Measurements from ENCODE around the gene SSBP3.
"Not testable (repeated sequence)": the region's sequence is repeated elsewhere in the genome, so short reads cannot be mapped to it uniquely, and the experiment has no call there.

Gene SSBP3

DNA sequence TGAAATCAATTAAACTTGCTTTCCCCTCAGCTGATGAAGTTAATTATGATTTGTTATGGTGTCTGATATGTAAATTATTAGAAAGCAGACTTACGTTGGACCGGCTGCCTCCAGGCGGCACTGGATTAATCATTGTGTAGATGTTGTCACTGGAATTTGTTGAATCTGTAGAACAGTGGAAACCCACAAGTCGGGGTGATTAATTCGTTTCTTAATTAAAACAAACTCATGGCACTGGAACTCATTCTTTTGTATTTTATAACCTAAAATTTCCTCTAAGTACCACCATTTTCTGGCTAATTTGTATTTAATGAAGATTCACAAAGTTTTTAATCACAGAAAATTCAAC lies 167.2 kb downstream of the SSBP3 start:
- DNase-seq, result no peak

GRCh38 chr1:54238353-54239034 lies 167.7 kb downstream of the SSBP3 start:
- DNase-seq, result peak in 1 of 2 donors; percentile 48

- DNase-seq, result no peak
These were observed 168.6 kb downstream of the SSBP3 start for GRCh38 chr1:54237586-54237985.

- DNase-seq, result no peak
These were observed 171.9 kb downstream of the SSBP3 start for GRCh38 chr1:54234284-54234683.

DNA sequence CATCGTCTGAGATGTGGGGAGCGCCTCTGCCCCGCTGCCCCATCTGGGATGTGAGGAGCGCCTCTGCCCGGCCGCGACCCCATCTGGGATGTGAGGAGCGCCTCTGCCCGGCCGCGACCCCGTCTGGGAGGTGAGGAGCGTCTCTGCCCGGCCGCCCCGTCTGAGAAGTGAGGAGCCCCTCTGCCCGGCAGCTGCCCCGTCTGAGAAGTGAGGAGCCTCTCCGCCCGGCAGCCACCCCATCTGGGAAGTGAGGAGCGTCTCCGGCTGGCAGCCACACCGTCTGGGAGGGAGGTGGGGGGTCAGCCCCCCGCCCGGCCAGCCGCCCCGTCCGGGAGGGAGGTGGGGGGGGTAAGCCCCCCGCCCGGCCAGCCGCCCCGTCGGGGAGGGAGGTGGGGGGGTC lies 173.0 kb downstream of the SSBP3 start:
- DNase-seq, result not testable (repeated sequence)

DNA sequence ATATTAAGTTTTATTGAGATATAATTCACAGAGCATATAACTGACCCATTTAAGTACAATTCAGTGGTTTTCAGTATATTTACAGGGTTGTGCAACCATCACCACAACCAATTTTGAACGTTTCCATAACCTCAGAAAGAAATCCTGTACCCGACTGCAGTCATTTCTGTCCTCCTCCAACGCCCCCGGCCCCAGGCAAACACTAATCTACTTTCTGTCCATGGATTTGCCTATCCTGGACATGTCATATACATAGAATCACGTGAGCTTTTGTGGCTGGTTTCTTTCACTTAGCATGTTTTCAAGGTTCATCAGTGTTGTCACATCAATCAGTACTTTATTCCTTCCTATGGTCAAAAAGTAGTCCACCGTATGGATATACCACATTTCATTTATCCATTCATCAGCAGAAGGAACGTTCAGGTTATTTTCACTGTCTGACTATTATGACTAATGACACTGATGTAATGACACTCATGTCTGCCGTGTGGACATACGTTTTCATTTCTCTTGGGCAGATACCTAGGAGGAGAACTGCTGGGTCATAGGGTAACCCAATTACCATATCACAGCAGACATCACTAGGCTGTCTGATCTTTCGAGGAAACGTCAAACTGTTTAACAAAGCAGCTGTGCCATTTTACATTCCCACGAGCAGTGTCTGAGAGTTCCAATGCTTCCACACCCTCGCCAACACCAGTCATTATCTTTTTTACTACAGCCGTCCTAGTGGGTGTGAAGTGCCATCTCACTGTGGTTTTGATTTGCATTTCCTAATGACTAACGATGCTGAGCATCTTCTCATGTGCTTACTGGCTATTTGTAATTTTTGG lies 175.5 kb downstream of the SSBP3 start:
- peak in 1 of 2 donors; percentile 10 for DNase-seq

GRCh38 chr1:54229281-54229891 lies 176.8 kb downstream of the SSBP3 start:
- DNase-seq, result no peak

DNA sequence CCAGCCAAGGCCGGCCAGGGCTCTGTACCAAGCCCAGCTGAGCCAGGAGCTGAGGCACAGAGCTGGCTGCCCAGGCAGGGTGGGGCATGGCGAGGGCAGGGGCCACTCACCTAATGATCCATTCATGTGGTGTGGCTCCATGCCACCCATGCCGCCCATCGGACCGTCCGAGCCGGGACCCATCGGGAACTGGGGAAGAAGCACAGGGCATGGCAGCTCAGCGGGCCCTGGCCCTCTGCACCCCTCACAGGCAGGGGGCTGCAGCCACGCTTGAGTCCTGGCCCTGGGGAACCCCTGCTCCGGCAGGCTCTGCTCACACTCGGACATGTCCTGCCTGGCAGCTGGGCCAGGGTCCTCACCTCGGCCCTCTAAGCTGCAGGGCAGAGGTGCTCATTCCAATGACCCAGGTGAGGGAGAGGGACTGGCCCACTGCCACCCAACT lies 177.5 kb downstream of the SSBP3 start:
- no peak for DNase-seq

GRCh38 chr1:54227891-54228310 lies 178.3 kb downstream of the SSBP3 start:
- no peak for DNase-seq

DNA sequence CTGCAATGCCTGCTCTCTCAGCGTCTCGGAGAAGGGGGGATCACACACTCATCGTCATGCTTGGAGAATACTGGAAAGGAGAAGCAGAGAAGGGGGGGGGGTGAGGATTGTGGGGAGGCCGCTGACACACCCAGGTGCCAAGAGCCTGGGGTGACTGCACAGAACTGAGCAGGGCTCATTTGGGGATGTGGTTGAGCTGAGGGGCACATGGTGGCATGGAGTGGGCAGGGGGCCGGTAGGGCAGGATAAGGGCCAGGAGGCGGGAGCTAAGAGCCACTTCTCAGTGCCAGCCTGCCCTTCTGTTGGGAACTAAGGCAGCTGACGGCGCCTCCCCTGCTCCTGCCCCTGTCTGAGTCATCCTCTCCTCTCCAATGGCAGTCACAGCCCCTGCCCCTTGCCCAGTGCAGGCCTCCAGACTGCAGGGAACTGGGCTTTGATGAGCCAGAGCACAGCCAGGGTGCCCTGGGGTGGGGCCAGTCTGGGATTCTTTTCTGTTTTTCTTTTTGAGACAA lies 179.0 kb downstream of the SSBP3 start:
- peak in 1 of 2 donors; percentile 49 for DNase-seq

GRCh38 chr1:54225986-54226559 lies 180.1 kb downstream of the SSBP3 start:
- DNase-seq, result no peak

DNA sequence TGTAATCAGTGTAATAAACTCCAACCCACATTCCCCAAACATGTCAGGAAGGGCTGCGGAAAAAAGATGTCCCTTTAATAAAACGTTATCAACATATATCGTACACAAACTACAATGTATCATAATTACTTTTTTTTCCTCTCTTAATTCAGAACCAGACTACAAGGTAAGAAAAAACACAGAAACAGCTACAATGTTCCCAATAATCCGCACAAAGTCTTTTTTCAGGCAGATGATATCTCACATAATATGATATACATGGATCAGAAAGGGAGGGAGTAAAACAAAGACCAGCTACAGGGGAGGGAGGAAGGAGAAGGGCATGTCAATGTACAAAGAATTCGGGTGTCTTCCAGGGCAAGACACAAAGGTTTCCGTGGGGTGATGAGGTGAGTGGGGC lies 180.8 kb downstream of the SSBP3 start:
- DNase-seq, result no peak

- DNase-seq, result no peak
These were observed 182.0 kb downstream of the SSBP3 start for GRCh38 chr1:54224233-54224632.

DNA sequence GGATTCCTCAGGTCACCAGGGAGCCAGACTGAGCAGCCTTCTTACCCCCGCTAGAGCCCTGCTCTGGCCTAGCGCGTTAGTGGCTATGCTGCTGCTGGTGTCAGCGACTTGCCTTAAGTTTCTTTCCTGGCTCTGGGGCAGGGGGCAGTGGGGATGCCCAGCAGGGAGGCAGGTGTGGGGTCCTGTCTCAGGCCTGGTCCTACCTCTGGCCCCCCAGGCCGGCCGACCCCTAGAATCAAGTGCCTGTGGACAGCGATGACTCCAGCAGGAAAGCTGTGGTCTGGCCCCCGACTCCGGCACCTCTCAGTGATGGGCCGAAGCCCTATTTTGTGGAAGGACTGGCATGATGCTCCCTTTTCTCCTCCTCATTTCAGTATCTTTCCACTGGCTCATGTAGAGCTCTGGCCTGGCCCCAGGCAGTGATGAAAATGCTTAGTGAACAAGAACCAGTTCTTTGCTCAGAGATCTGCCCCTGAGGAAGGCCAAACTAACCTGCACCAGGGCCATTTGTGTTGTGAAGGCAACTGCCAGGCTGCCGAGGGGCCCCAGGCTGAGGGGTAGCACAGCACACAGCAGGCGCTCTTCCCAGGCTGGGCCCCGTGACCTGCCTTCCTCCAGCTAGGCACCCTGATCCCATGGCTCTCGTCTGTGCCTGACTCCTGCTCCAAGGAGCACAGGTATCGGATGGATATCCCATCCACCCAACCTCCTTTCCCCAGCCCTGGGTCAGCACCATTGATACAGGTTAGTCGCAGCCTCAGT lies 182.6 kb downstream of the SSBP3 start:
- no peak for DNase-seq

- no peak for DNase-seq
These were observed 183.5 kb downstream of the SSBP3 start for GRCh38 chr1:54222711-54223110.

- DNase-seq, result no peak
These were observed 184.2 kb downstream of the SSBP3 start for GRCh38 chr1:54221867-54222484.

DNA sequence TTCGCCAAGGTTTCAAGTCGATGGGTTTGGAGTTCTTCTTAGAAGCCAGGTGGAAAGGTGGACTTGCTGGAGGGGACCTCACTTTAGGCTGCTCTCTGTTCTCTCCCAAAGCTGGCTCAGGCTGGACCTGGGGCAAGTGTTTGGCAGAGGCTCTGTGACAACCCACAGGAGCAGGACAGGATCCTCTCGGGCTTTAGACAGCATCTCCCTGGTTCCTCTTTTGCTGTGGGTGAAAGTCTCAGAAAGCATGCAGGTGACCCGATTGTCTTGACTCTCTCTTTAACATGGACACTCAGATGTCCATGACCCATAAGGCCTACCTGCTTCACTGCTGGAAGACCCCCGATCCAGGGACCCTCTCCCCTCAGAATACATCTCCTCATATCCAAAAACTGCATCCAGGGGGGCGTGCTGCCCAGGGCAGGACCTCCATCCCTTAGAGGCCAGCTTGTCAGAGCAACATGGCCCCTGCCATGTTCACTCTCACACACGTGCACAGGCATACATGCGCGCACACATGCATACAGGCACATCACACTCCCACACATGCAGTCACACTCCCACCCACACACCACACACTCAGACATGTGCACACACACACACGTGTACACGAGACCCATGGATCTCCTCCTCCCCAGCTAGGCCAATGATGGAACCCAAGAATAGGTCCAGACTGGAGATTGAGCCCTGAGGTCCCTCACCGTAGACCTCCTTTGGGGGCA lies 184.9 kb downstream of the SSBP3 start:
- no peak for DNase-seq

- DNase-seq, result peak in 1 of 2 donors; percentile 27
These were observed 186.0 kb downstream of the SSBP3 start for GRCh38 chr1:54220004-54220811.

- no peak for DNase-seq
These were observed 186.5 kb downstream of the SSBP3 start for GRCh38 chr1:54219688-54220003.

GRCh38 chr1:54218883-54219687 lies 187.1 kb downstream of the SSBP3 start:
- DNase-seq, result no peak
